Type B pancreatic cell (in vitro differentiated cells): ENCODE measurements around the gene FCER2. TPM values are rescaled to one million over a fixed set of nuclear protein-coding genes. Genes with fewer than 3 reads are reported as not detected.

Experiments
- DNase-seq: peaks from one replicate; pipeline ENCODE4 v3.0.0; 2021; ENCODE audit warnings: mixed read lengths; ENCODE audit not compliant: unreplicated experiment; ENCODE audit errors: extremely low spot score
- H3K27ac Mint-ChIP-seq: 2 replicates; pipeline ENCODE4 v1.8.0; 2021; ENCODE audit warnings: mild to moderate bottlenecking, mixed read lengths
- H3K27me3 Mint-ChIP-seq: 2 replicates; pipeline ENCODE4 v1.8.0; 2021; ENCODE audit warnings: mixed read lengths
- H3K36me3 Mint-ChIP-seq: 2 replicates; pipeline ENCODE4 v1.8.0; 2021; ENCODE audit warnings: mixed read lengths
- H3K4me1 Mint-ChIP-seq: one replicate; pipeline ENCODE4 v1.8.0; 2021; ENCODE audit warnings: mixed read lengths; ENCODE audit not compliant: unreplicated experiment
- H3K4me3 Mint-ChIP-seq: 2 replicates; pipeline ENCODE4 v1.8.0; 2021; ENCODE audit warnings: mild to moderate bottlenecking, mixed read lengths
- H3K9me3 Mint-ChIP-seq: 2 replicates; pipeline ENCODE4 v1.8.0; 2021; ENCODE audit warnings: mixed read lengths
- total RNA-seq: library from RNA; stranded (reverse); gene quantifications from 2 replicates; pipeline ENCODE4 v1.2.1, GENCODE V29; 2021; ENCODE audit warnings: low replicate concordance
- TF ChIP-seq, protein P1 (sequence below): fragments of 200-600 bp; sonication (generic); conservative IDR thresholded peaks from 2 replicates; pipeline ENCODE4 v1.5.0; 2021; ENCODE audit warnings: antibody characterized with exemption, mild to moderate bottlenecking

The FCER2 gene
- total RNA-seq, 1 donor from 2014 or later, result not detected

DNA sequence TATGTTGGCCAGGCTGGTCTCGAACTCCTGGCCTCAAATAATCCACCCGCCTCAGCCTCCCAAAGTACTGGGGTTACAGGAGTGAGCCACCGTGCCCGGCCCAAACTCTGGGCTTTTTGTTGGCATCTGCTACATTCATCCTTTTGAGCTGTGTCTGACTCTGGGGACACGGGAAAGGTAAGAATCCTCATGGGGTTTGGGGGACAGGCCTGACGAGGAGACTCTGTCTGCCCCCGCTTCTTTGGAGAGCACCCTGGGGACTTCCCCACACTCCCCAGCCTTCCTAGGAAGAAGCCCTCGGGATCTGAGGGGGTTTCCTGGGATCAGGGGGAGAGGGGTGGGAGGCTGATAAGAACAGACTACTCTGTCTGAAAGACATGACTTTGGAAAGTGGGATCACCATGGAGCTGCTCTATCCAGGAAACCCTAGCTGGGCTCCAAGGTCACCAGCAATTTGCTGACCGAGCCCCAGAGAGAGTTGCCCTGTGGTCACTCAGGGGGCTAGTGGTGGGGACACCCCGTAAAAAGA lies 8.1 kb upstream of the FCER2 start:
- no peak overlapping the region for H3K4me3 Mint-ChIP-seq
- TF ChIP-seq, protein P1, sequence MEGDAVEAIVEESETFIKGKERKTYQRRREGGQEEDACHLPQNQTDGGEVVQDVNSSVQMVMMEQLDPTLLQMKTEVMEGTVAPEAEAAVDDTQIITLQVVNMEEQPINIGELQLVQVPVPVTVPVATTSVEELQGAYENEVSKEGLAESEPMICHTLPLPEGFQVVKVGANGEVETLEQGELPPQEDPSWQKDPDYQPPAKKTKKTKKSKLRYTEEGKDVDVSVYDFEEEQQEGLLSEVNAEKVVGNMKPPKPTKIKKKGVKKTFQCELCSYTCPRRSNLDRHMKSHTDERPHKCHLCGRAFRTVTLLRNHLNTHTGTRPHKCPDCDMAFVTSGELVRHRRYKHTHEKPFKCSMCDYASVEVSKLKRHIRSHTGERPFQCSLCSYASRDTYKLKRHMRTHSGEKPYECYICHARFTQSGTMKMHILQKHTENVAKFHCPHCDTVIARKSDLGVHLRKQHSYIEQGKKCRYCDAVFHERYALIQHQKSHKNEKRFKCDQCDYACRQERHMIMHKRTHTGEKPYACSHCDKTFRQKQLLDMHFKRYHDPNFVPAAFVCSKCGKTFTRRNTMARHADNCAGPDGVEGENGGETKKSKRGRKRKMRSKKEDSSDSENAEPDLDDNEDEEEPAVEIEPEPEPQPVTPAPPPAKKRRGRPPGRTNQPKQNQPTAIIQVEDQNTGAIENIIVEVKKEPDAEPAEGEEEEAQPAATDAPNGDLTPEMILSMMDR, result no peak
- H3K4me1 Mint-ChIP-seq, result no peaks in the 10 kb centered on the region
- no peaks in the 10 kb centered on the region for H3K9me3 Mint-ChIP-seq
- no peaks in the 10 kb centered on the region for H3K36me3 Mint-ChIP-seq
- peaks cover 3% of the 10 kb centered on the region for H3K27me3 Mint-ChIP-seq
- H3K27ac Mint-ChIP-seq, result no peak overlapping the region
- DNase-seq, result no peak

DNA sequence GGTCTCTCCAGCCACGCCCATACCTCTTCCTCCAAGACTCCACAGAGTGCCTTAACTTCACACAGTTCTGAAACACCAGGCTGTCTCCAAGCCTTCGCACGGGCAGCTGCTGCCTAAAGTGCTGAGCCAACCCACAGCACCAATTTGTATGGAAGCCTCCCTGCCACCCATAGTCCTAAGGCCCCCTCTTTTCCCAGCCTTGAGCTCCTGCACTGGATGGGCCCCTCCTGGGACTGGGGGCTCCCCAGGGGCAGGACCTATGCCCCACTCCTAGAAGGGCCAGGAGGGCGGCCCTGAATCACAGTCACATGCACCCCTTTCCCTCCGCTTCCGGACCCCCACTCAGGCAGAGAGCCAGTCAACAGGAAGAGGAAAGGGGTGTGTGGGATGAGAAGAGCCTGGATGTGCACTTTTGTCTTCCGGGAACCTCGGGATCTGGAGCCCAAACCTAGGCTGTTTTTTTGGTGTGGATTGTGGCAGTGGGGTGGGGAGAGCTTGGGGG lies 5.1 kb upstream of the FCER2 start:
- Mint-ChIP-seq H3K27me3 (peaks cover 15% of the 10 kb centered on the region), H3K9me3 (no peaks in the 10 kb centered on the region), H3K36me3 (no peaks in the 10 kb centered on the region), H3K27ac (no peak overlapping the region), H3K4me1 (no peaks in the 10 kb centered on the region), H3K4me3 (no peak overlapping the region)
- TF ChIP-seq, protein P1, result no peak
- no peak for DNase-seq

DNA sequence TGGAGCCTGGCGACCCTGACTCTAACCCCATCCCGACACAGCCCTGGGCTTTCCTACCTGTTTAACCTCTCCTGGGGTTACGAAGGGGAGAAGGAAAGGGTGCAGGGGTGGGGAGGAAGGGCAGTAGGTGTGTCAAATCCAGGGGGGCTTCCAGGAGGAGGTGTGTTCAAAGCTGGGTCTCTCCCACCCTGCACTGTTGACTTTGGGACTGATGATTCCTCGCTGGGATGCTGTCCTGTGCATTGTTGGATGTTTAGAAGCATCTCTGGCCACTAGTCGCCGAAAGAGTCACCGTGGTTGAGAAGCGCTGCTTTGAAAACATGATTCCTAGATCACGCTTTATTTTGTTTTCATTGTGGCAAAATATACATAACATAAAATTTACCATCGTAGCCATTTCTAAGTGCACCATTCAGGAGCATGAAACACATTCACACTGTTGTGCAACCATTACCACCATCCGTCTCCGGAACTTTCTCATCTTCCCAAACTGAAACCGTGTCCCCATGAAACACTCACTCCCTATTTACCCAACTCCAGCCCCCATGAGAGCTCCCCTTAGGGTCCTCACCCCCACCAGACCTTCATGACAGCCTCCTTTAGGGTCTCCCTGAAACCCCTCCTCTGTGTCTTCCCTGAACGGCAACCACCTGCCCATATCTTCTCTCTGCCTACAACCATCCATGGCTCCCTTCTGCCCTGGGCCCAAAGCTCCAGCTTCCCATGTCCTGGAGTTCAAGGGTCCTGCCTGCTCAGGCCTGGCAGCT lies 4.4 kb upstream of the FCER2 start:
- H3K9me3 Mint-ChIP-seq, result no peaks in the 10 kb centered on the region
- DNase-seq, result no peak
- peaks cover 16% of the 10 kb centered on the region for H3K27me3 Mint-ChIP-seq
- no peak overlapping the region for H3K27ac Mint-ChIP-seq
- TF ChIP-seq, protein P1, result no peak
- no peak overlapping the region for H3K4me3 Mint-ChIP-seq
- no peaks in the 10 kb centered on the region for H3K4me1 Mint-ChIP-seq
- H3K36me3 Mint-ChIP-seq, result no peaks in the 10 kb centered on the region

DNA sequence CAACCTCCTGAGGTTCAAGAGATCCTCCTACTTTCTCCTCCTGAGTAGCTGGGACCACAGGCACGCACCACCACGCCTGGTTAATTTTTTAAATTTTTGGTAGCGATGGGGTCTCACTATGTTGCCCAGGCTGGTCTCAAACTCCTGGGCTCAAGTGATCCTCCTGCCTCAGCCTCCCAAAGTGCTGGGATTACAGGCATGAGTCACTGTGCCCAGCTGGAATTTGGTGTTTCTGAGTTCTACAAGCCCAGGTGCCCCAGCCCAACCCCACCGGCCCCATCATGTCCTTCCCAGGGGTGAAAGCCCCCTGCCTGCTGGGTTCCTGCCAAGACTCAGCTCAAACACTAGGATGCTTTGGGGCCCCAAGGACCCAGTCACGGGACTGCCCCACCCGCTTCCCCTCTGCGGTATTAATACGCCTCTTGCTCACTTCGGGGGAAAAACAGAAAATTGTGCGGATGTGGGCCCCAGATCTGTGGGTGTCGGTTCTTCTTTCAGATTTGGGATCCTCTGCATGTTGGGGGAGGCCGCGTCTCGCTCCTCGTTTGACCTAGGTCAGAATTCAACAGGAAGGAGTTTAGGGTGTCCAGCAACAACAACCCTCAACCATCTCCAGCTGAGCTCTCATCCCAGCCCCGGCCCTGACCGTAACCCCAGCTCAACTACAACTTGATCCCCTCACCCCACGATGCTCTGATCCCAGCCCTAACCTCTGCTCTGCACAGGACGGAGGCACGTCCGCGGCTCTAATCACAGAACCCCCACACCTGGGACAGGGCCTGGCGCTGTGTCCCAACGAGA lies 3.7 kb upstream of the FCER2 start:
- Mint-ChIP-seq H3K36me3 (no peaks in the 10 kb centered on the region), H3K27me3 (peaks cover 16% of the 10 kb centered on the region), H3K4me3 (no peak overlapping the region), H3K4me1 (no peaks in the 10 kb centered on the region), H3K9me3 (no peaks in the 10 kb centered on the region), H3K27ac (no peak overlapping the region)
- TF ChIP-seq, protein P1, result no peak
- no peak for DNase-seq

DNA sequence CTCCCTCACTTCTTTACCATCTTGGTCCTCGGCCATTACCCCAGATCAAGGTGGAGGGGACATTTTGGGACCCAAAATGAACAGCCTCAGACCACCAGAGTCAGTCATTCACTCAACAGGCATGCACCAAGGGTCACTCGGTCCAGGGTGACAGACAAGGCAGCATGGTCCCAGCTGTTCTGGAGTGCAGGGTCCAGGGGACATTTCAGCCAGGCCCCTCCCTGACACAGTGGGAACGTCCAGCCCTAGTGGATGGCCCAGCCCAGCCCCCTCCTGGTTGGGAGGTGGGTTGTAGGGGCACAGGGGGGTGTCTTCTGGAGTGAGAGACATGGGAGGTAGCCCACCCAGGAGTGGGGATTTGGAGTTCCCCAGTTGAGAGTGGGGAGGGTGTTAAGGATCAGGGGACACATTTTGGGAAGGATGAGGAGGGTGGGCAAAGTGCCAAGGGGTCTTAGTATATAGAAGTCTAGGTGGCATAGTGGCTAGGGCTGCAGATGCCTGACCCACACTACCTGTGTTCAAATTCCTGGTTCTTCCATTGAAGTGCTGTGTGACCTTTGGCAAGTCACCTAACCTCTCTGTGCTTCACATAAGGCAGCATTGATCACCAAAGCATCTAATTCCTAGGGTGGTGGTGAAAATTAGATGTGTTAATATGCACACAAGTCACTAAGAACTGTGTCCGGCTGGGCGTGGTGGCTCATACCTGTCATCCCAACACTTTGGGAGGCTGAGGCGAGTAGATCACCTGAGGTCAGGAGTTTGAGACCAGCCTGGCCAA lies 2.5 kb upstream of the FCER2 start:
- no peak overlapping the region for H3K4me3 Mint-ChIP-seq
- H3K4me1 Mint-ChIP-seq, result no peaks in the 10 kb centered on the region
- peaks cover 20% of the 10 kb centered on the region for H3K27me3 Mint-ChIP-seq
- no peaks in the 10 kb centered on the region for H3K36me3 Mint-ChIP-seq
- TF ChIP-seq, protein P1, result no peak
- H3K27ac Mint-ChIP-seq, result no peak overlapping the region
- no peak for DNase-seq
- no peaks in the 10 kb centered on the region for H3K9me3 Mint-ChIP-seq
